Lower lobe of right lung (tissue), 2 donors: Measurements from ENCODE around the gene SSC5D. TPM values are rescaled to one million over a fixed set of nuclear protein-coding genes. Genes with fewer than 3 reads are reported as not detected.

Experiments
- ATAC-seq, 2 donors: fragments of 200-7000 bp; cut with Tn5 transposase; one replicate each; pipeline ENCODE4 v1.9.1; 2020 to 2022; ENCODE audit warnings: mild to moderate bottlenecking in 2 of 2, moderate library complexity in 2 of 2
- DNase-seq: peaks from one replicate; pipeline ENCODE4 v3.0.0-alpha.2; 2020
- H3K27ac ChIP-seq: fragments of 200-600 bp; one replicate; pipeline ENCODE4 v1.8.0; 2022
- H3K27me3 ChIP-seq: fragments of 200-600 bp; one replicate; pipeline ENCODE4 v1.8.0; 2022; ENCODE audit warnings: low read depth
- H3K36me3 ChIP-seq: fragments of 200-600 bp; one replicate; pipeline ENCODE4 v1.8.0; 2022; ENCODE audit warnings: mild to moderate bottlenecking
- H3K4me1 ChIP-seq: fragments of 200-600 bp; one replicate; pipeline ENCODE4 v1.8.0; 2022
- H3K4me3 ChIP-seq: fragments of 200-600 bp; one replicate; pipeline ENCODE4 v1.8.0; 2022; ENCODE audit warnings: mild to moderate bottlenecking
- H3K9me3 ChIP-seq: fragments of 200-600 bp; one replicate; pipeline ENCODE4 v1.8.0; 2022
- CTCF ChIP-seq: fragments of 200-600 bp; IDR thresholded peaks from one replicate; pipeline ENCODE4 v1.8.0; 2022; ENCODE audit warnings: antibody characterized with exemption, mild to moderate bottlenecking
- intact Hi-C: fragments of 100-400 bp; cut with DNase I; formaldehyde crosslinking; loops from one replicate; pipeline ENCODE4 v1.11.0; 2022
- total RNA-seq: library from RNA; stranded (reverse); fragmentation: NEBNext Ultra II Directional; extraction: Animal tissue kit (Norgen Biotek cat#: 25700); gene quantifications from one replicate; pipeline ENCODE4 v1.2.1, GENCODE V29; 2021
- donor health status: DM: no; HTN: yes; CAD: no; lungs with severe emphysema.

SSC5D gene
- total RNA-seq, 1 donor from 2014 or later: 4.7 TPM

- intact Hi-C loops: no loop called here
- H3K27ac ChIP-seq: no peak overlapping the region
- DNase-seq (no peak), ATAC-seq (no peak)
- peaks cover 5% of the 10 kb centered on the region for H3K27me3 ChIP-seq
- no peaks in the 10 kb centered on the region for H3K9me3 ChIP-seq
- H3K36me3 ChIP-seq: no peaks in the 10 kb centered on the region
- no peak overlapping the region for H3K4me3 ChIP-seq
- TF ChIP-seq CTCF: no peak
- H3K4me1 ChIP-seq: no peaks in the 10 kb centered on the region
These were observed 51.1 kb downstream of the SSC5D start for GRCh38 chr19:55539090-55539984.

- no peak for DNase-seq
- no peak for ATAC-seq
These were observed 52.4 kb downstream of the SSC5D start for GRCh38 chr19:55540619-55541018.

GRCh38 chr19:55541091-55541490, 52.9 kb downstream of the SSC5D start:
- intact Hi-C loops: no loop called here
- TF ChIP-seq CTCF: no peak
- Histone ChIP-seq H3K4me3 (no peak overlapping the region), H3K36me3 (no peaks in the 10 kb centered on the region), H3K27ac (no peak overlapping the region), H3K9me3 (no peaks in the 10 kb centered on the region), H3K4me1 (no peaks in the 10 kb centered on the region), H3K27me3 (peaks cover 5% of the 10 kb centered on the region)
- no peak for DNase-seq
- no peak for ATAC-seq

More at GRCh38 chr19:55540619-55541018, 52.4 kb downstream of the SSC5D start:
- H3K9me3 ChIP-seq: no peaks in the 10 kb centered on the region
- intact Hi-C loops: no loop called here
- no peak overlapping the region for H3K4me3 ChIP-seq
- TF ChIP-seq CTCF: no peak
- H3K36me3 ChIP-seq: no peaks in the 10 kb centered on the region
- no peak overlapping the region for H3K27ac ChIP-seq
- peaks cover 5% of the 10 kb centered on the region for H3K27me3 ChIP-seq
- no peaks in the 10 kb centered on the region for H3K4me1 ChIP-seq

- no peak for TF ChIP-seq CTCF
- no peak overlapping the region for H3K27ac ChIP-seq
- H3K4me3 ChIP-seq: no peak overlapping the region
- ATAC-seq (no peak), DNase-seq (no peak)
- H3K9me3 ChIP-seq: no peaks in the 10 kb centered on the region
- H3K4me1 ChIP-seq: no peaks in the 10 kb centered on the region
- intact Hi-C loops: no loop called here
- no peaks in the 10 kb centered on the region for H3K27me3 ChIP-seq
- H3K36me3 ChIP-seq: no peaks in the 10 kb centered on the region
These were observed 54.1 kb downstream of the SSC5D start for GRCh38 chr19:55542292-55542855.

GRCh38 chr19:55543567-55543966, 55.3 kb downstream of the SSC5D start:
- Histone ChIP-seq H3K27me3 (no peaks in the 10 kb centered on the region), H3K9me3 (no peaks in the 10 kb centered on the region), H3K27ac (no peak overlapping the region), H3K4me3 (no peak overlapping the region), H3K4me1 (peaks cover 4% of the 10 kb centered on the region), H3K36me3 (no peaks in the 10 kb centered on the region)
- no peak for DNase-seq
- no peak for ATAC-seq
- intact Hi-C loops: no loop called here
- no peak for TF ChIP-seq CTCF
